Measurements from ENCODE around the gene TSSK2. TPM values are rescaled to one million over a fixed set of nuclear protein-coding genes. Genes with fewer than 3 reads are reported as not detected.

Gene TSSK2
- total and polyA plus RNA-seq, 2 experiments from 2014 or later: not detected

- Histone ChIP-seq H3K36me3 (replicated peaks; ENCODE audit: insufficient read depth, low read depth) (no peaks in the 10 kb centered on the region), H3K9me2 (replicated peaks; ENCODE audit: insufficient read depth) (no peaks in the 10 kb centered on the region), H3K4me2 (no peak overlapping the region), H3K4me1 (ENCODE audit: insufficient read depth) (peaks cover 11% of the 10 kb centered on the region), H4K20me1 (ENCODE audit: insufficient read depth, poor library complexity, severe bottlenecking) (peaks cover 91% of the 10 kb centered on the region), H3K27me3 (no peaks in the 10 kb centered on the region), H3K4me3 (no peak overlapping the region), H3K9me3 (ENCODE audit: low read depth) (no peaks in the 10 kb centered on the region), H3K79me2 (peaks cover 92% of the 10 kb centered on the region), H2AFZ (no peak overlapping the region), H3K27ac (no peak overlapping the region)
- 92% methylated on average over 3 of the region's 3 CpGs for WGBS (ENCODE audit: low lambda C conversion rate, missing lambda C conversion rate)
- no peak for TF ChIP-seq EZH2phosphoT487 (IDR thresholded peaks at IDR 0.05; ENCODE audit: low read depth, severe bottlenecking, unreplicated experiment)
- TF ChIP-seq CTCF (IDR thresholded peaks at IDR 0.05; ENCODE audit: poor library complexity): no peak
- TF ChIP-seq EZH2 (IDR thresholded peaks at IDR 0.05; ENCODE audit: borderline replicate concordance): no peak
- no peak for DNase-seq (ENCODE audit: low spot score)
Observed at GRCh38 chr22:19106886-19107729, 24.0 kb upstream of the TSSK2 start.

- Histone ChIP-seq H3K4me1 (ENCODE audit: insufficient read depth) (peaks cover 11% of the 10 kb centered on the region), H3K9me2 (replicated peaks; ENCODE audit: insufficient read depth) (no peaks in the 10 kb centered on the region), H3K9me3 (ENCODE audit: low read depth) (no peaks in the 10 kb centered on the region), H4K20me1 (ENCODE audit: insufficient read depth, poor library complexity, severe bottlenecking) (peaks cover 92% of the 10 kb centered on the region), H3K27me3 (no peaks in the 10 kb centered on the region), H3K79me2 (peaks cover 93% of the 10 kb centered on the region), H3K4me2 (no peak overlapping the region), H2AFZ (no peak overlapping the region), H3K36me3 (replicated peaks; ENCODE audit: insufficient read depth, low read depth) (no peaks in the 10 kb centered on the region), H3K4me3 (no peak overlapping the region), H3K27ac (no peak overlapping the region)
- WGBS (ENCODE audit: low lambda C conversion rate, missing lambda C conversion rate): 92% methylated on average over 8 of the region's 8 CpGs
- no peak for TF ChIP-seq EZH2phosphoT487 (IDR thresholded peaks at IDR 0.05; ENCODE audit: low read depth, severe bottlenecking, unreplicated experiment)
- TF ChIP-seq EZH2 (IDR thresholded peaks at IDR 0.05; ENCODE audit: borderline replicate concordance): no peak
- no peak for TF ChIP-seq CTCF (IDR thresholded peaks at IDR 0.05; ENCODE audit: poor library complexity)
- DNase-seq (ENCODE audit: low spot score): no peak
Observed at GRCh38 chr22:19107730-19108074, 23.4 kb upstream of the TSSK2 start.

GRCh38 chr22:19108807-19109197 is 22.3 kb upstream of the TSSK2 start:
- Histone ChIP-seq H3K9me3 (ENCODE audit: low read depth) (no peaks in the 10 kb centered on the region), H3K36me3 (replicated peaks; ENCODE audit: insufficient read depth, low read depth) (no peaks in the 10 kb centered on the region), H3K4me2 (no peak overlapping the region), H2AFZ (no peak overlapping the region), H3K27me3 (no peaks in the 10 kb centered on the region), H3K9me2 (replicated peaks; ENCODE audit: insufficient read depth) (no peaks in the 10 kb centered on the region), H3K4me3 (no peak overlapping the region), H3K27ac (peak overlapping the region; percentile 67), H3K4me1 (ENCODE audit: insufficient read depth) (peaks cover 10% of the 10 kb centered on the region), H4K20me1 (ENCODE audit: insufficient read depth, poor library complexity, severe bottlenecking) (peaks cover 97% of the 10 kb centered on the region), H3K79me2 (peaks cover 94% of the 10 kb centered on the region)
- 94% methylated on average over 3 of the region's 3 CpGs for WGBS (ENCODE audit: low lambda C conversion rate, missing lambda C conversion rate)
- TF ChIP-seq EZH2 (IDR thresholded peaks at IDR 0.05; ENCODE audit: borderline replicate concordance) (no peak), CTCF (IDR thresholded peaks at IDR 0.05; ENCODE audit: poor library complexity) (no peak), EZH2phosphoT487 (IDR thresholded peaks at IDR 0.05; ENCODE audit: low read depth, severe bottlenecking, unreplicated experiment) (no peak)
- no peak for DNase-seq (ENCODE audit: low spot score)

All from hepatocyte (in vitro differentiated cells).